HEK293 (cell line): Measurements from ENCODE around the gene SH3BP4.
A peak's percentile ranks its signal among the peaks of the same experiment; 100 is the strongest.

Experiments
- CTCF ChIA-PET: fragments of 350-600 bp; formaldehyde crosslinking; extraction: SDS; loops from one replicate; lab custom pipeline; 2021; ENCODE audit warnings: antibody characterized with exemption; lab: Yijun Ruan, JAX
- POLR2A ChIA-PET: fragments of 300-600 bp; formaldehyde crosslinking; extraction: SDS; loops from one replicate; lab custom pipeline; 2020; ENCODE audit warnings: antibody characterized with exemption, inconsistent platforms; lab: Yijun Ruan, JAX
- H3K27ac ChIP-seq: fragments of 200-500 bp; sonication (Bioruptor generic); 2 replicates; pipeline ENCODE4 v1.5.1; 2014; ENCODE audit warnings: low read depth, low read length, control low read depth, inconsistent platforms; ENCODE audit errors: extremely low read depth
- H3K36me3 ChIP-seq, 2 experiments: fragments of 200-500 bp in 1 of 2; sonication (Bioruptor generic) in 1 of 2; 1 replicate in 1 of 2; 2 replicates in 1 of 2; pipeline ENCODE4 v1.5.1; 2014 to 2017; ENCODE audit warnings: inconsistent platforms in 2 of 2, low read length in 2 of 2; ENCODE audit not compliant: control insufficient read depth in 2 of 2, insufficient read depth in 1 of 2
- H3K4me1 ChIP-seq: fragments of 200-500 bp; sonication (Bioruptor generic); 2 replicates; pipeline ENCODE4 v1.5.1; 2014; ENCODE audit warnings: mild to moderate bottlenecking, low read length, inconsistent platforms; ENCODE audit not compliant: control insufficient read depth, insufficient read depth
- H3K4me3 ChIP-seq: 2 replicates; pipeline ENCODE4 v1.5.1; 2011; ENCODE audit warnings: low read depth, mild to moderate bottlenecking, control low read depth, low read length, moderate library complexity
- H3K9me3 ChIP-seq: fragments of 200-500 bp; sonication (Bioruptor generic); 2 replicates; pipeline ENCODE4 v1.5.1; 2014; ENCODE audit warnings: low read depth, low read length, inconsistent platforms; ENCODE audit not compliant: control insufficient read depth, insufficient read depth
- GLIS1 ChIP-seq: fragments of 450-650 bp; formaldehyde crosslinking; IDR thresholded peaks from 2 replicates; pipeline ENCODE4 v1.5.1; 2016; ENCODE audit warnings: missing biosample characterization, missing genetic modification characterization
- PRDM1 ChIP-seq: fragments of 450-650 bp; formaldehyde crosslinking; IDR thresholded peaks from 2 replicates; pipeline ENCODE4; 2016; ENCODE audit warnings: missing biosample characterization, missing genetic modification characterization
- SALL2 ChIP-seq: fragments of 450-650 bp; formaldehyde crosslinking; IDR thresholded peaks from 2 replicates; pipeline ENCODE4 v1.5.0; 2017; ENCODE audit warnings: missing biosample characterization, mild to moderate bottlenecking, missing genetic modification characterization, borderline replicate concordance
- SETDB1 ChIP-seq: IDR thresholded peaks from one replicate; pipeline ENCODE4 v1.6.1; 2017; ENCODE audit warnings: mild to moderate bottlenecking, low read length, moderate library complexity, mixed read lengths; ENCODE audit not compliant: insufficient read length
- TCF7L2 ChIP-seq: IDR thresholded peaks from 2 replicates; pipeline ENCODE4 v1.6.1; 2011; ENCODE audit warnings: low read depth, mild to moderate bottlenecking, inconsistent platforms, low read length, moderate library complexity, borderline replicate concordance
- TSHZ1 ChIP-seq: fragments of 450-650 bp; formaldehyde crosslinking; IDR thresholded peaks from 2 replicates; pipeline ENCODE4 v1.5.1; 2016; ENCODE audit warnings: missing biosample characterization, missing genetic modification characterization, borderline replicate concordance
- WT1 ChIP-seq: fragments of 450-650 bp; formaldehyde crosslinking; IDR thresholded peaks from 2 replicates; pipeline ENCODE4 v1.5.1; 2016; ENCODE audit warnings: missing biosample characterization, missing genetic modification characterization
- ZBTB8A ChIP-seq: fragments of 450-650 bp; formaldehyde crosslinking; IDR thresholded peaks from 2 replicates; pipeline ENCODE4 v1.5.1; 2016; ENCODE audit warnings: missing biosample characterization, missing genetic modification characterization
- ZFP3 ChIP-seq: fragments of 450-650 bp; formaldehyde crosslinking; IDR thresholded peaks from 2 replicates; pipeline ENCODE4 v1.5.1; 2016; ENCODE audit warnings: low read depth, missing biosample characterization, missing genetic modification characterization
- ZNF175 ChIP-seq: fragments of 450-650 bp; formaldehyde crosslinking; IDR thresholded peaks from 2 replicates; pipeline ENCODE4 v1.5.1; 2016; ENCODE audit warnings: missing biosample characterization, missing genetic modification characterization
- ZNF23 ChIP-seq: fragments of 450-650 bp; formaldehyde crosslinking; IDR thresholded peaks from 2 replicates; pipeline ENCODE4 v1.5.1; 2016; ENCODE audit warnings: missing biosample characterization, missing genetic modification characterization, borderline replicate concordance
- ZNF433 ChIP-seq: fragments of 450-650 bp; formaldehyde crosslinking; IDR thresholded peaks from 2 replicates; pipeline ENCODE4 v1.5.1; 2016; ENCODE audit warnings: missing biosample characterization, missing genetic modification characterization, low read depth
- ZNF48 ChIP-seq: fragments of 450-650 bp; formaldehyde crosslinking; IDR thresholded peaks from 2 replicates; pipeline ENCODE4 v1.5.1; 2016; ENCODE audit warnings: missing biosample characterization, missing genetic modification characterization
- ZNF514 ChIP-seq: fragments of 450-650 bp; formaldehyde crosslinking; IDR thresholded peaks from 2 replicates; pipeline ENCODE4 v1.5.1; 2016; ENCODE audit warnings: missing biosample characterization, missing genetic modification characterization
- ZNF530 ChIP-seq: fragments of 450-650 bp; formaldehyde crosslinking; IDR thresholded peaks from 2 replicates; pipeline ENCODE4 v1.5.1; 2016; ENCODE audit warnings: low read depth, missing biosample characterization, missing genetic modification characterization
- ZNF660 ChIP-seq: fragments of 450-650 bp; IDR thresholded peaks from 2 replicates; pipeline ENCODE4 v1.5.1; 2018; ENCODE audit warnings: missing biosample characterization, mild to moderate bottlenecking, missing genetic modification characterization
- ZSCAN18 ChIP-seq: fragments of 450-650 bp; formaldehyde crosslinking; IDR thresholded peaks from 2 replicates; pipeline ENCODE4 v1.5.1; 2016; ENCODE audit warnings: missing biosample characterization, missing genetic modification characterization
- TF ChIP-seq, protein P1 (sequence below): fragments of 450-650 bp; formaldehyde crosslinking; IDR thresholded peaks from 2 replicates; pipeline ENCODE4 v1.5.1; 2016; ENCODE audit warnings: missing biosample characterization, missing genetic modification characterization
- TF ChIP-seq, protein P2 (sequence below): IDR thresholded peaks from 2 replicates; pipeline ENCODE4 v1.6.1; 2011; ENCODE audit warnings: mild to moderate bottlenecking, low read depth, low read length, borderline replicate concordance
- TF ChIP-seq, protein P3 (sequence below): fragments of 450-650 bp; formaldehyde crosslinking; IDR thresholded peaks from 2 replicates; pipeline ENCODE4 v1.5.1; 2017; ENCODE audit warnings: missing biosample characterization, missing genetic modification characterization

Gene SH3BP4

DNA sequence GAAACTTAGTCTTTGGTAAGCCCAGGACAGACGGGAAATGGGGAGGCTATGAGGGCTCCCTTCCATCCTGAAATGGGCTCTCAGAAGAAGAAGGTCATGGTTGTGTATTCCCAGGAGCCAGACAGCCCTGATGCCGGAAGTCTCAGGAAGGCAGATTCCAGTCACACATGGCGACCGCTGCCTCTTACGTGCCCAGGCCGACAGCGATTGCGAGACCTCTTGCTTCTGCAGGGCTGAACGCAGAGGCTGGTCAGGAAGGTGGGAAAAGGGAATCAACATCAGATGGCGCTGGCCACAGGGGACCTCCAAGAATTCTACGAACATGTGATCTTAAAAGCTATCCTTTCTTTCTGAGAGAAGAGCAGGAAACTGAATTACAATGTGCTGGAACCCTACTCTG is 22.8 kb upstream of the SH3BP4 start:
- Histone ChIP-seq H3K36me3 (no peaks in the 10 kb centered on the region), H3K4me1 (no peaks in the 10 kb centered on the region), H3K9me3 (no peaks in the 10 kb centered on the region), H3K27ac (no peak overlapping the region), H3K4me3 (no peak overlapping the region)
- CTCF ChIA-PET = interaction anchor here (0.6 kb wide), 1 partner anchor 1567 kb away, joined by 4 read pairs; no protein-coding TSS in a partner anchor
- POLR2A ChIA-PET = no interaction called here
- TF ChIP-seq, protein P1, sequence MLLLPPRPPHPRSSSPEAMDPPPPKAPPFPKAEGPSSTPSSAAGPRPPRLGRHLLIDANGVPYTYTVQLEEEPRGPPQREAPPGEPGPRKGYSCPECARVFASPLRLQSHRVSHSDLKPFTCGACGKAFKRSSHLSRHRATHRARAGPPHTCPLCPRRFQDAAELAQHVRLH (tag by site-specific recombination) = no peak
- TF ChIP-seq WT1 (tag by site-specific recombination) = no peak

DNA sequence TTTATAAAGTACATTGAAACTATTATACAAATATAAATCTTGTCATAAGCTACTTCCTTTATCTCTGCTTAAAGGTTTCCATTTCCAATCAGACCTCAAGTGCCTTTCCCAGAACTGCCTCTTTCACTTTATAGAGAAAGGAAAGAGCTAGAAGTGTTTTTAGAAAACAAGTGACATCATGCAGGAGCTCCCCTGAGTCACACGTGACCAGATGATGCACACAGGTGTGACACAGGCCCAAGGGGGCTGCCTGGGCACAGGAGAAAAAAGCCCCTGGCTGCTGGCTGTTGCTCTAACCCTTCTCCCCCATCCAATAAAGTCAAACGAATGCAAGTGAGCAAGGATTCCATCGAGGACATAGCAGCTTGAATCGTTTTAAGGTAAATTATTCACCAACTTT is 21.4 kb upstream of the SH3BP4 start:
- no peak for TF ChIP-seq TSHZ1 (tag by site-specific recombination)
- no peak overlapping the region for H3K27ac ChIP-seq
- no peak overlapping the region for H3K4me3 ChIP-seq
- no peaks in the 10 kb centered on the region for H3K36me3 ChIP-seq
- no peaks in the 10 kb centered on the region for H3K9me3 ChIP-seq
- POLR2A ChIA-PET = no interaction called here
- H3K4me1 ChIP-seq = no peaks in the 10 kb centered on the region
- CTCF ChIA-PET = interaction anchor here (0.5 to 1.2 kb wide), 3 partner anchors 38 to 105 kb away, joined by 3 read pairs; no protein-coding TSS in a partner anchor

- H3K27ac ChIP-seq = no peak overlapping the region
- no peak overlapping the region for H3K4me3 ChIP-seq
- H3K4me1 ChIP-seq = no peaks in the 10 kb centered on the region
- POLR2A ChIA-PET = no interaction called here
- TF ChIP-seq ZNF660 (tag by site-specific recombination) (no peak), PRDM1 (tag by site-specific recombination) (0 out of 2 replicates have a peak, but pooled peaks have one; percentile 8)
- CTCF ChIA-PET = no interaction called here
- H3K36me3 ChIP-seq = no peaks in the 10 kb centered on the region
- no peaks in the 10 kb centered on the region for H3K9me3 ChIP-seq
These were observed 20.4 kb upstream of the SH3BP4 start for GRCh38 chr2:234931371-234931770.

GRCh38 chr2:234932591-234933168 is 19.1 kb upstream of the SH3BP4 start:
- no peak overlapping the region for H3K27ac ChIP-seq
- POLR2A ChIA-PET = no interaction called here
- no peaks in the 10 kb centered on the region for H3K4me1 ChIP-seq
- H3K36me3 ChIP-seq = no peaks in the 10 kb centered on the region
- H3K4me3 ChIP-seq = no peak overlapping the region
- no peaks in the 10 kb centered on the region for H3K9me3 ChIP-seq
- CTCF ChIA-PET = no interaction called here
- TF ChIP-seq ZNF433 (no peak), ZNF530 (tag by site-specific recombination) (no peak), ZBTB8A (tag by site-specific recombination) (no peak), ZNF514 (tag by site-specific recombination) (no peak), ZFP3 (no peak), SALL2 (tag by site-specific recombination) (no peak), SETDB1 (no peak), ZNF23 (no peak), ZNF660 (tag by site-specific recombination) (no peak), TCF7L2 (no peak), ZNF48 (tag by site-specific recombination) (no peak), ZSCAN18 (no peak), ZNF175 (no peak), GLIS1 (tag by site-specific recombination) (no peak)
- TF ChIP-seq, protein P2, sequence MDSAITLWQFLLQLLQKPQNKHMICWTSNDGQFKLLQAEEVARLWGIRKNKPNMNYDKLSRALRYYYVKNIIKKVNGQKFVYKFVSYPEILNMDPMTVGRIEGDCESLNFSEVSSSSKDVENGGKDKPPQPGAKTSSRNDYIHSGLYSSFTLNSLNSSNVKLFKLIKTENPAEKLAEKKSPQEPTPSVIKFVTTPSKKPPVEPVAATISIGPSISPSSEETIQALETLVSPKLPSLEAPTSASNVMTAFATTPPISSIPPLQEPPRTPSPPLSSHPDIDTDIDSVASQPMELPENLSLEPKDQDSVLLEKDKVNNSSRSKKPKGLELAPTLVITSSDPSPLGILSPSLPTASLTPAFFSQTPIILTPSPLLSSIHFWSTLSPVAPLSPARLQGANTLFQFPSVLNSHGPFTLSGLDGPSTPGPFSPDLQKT = no peak
- TF ChIP-seq, protein P3, sequence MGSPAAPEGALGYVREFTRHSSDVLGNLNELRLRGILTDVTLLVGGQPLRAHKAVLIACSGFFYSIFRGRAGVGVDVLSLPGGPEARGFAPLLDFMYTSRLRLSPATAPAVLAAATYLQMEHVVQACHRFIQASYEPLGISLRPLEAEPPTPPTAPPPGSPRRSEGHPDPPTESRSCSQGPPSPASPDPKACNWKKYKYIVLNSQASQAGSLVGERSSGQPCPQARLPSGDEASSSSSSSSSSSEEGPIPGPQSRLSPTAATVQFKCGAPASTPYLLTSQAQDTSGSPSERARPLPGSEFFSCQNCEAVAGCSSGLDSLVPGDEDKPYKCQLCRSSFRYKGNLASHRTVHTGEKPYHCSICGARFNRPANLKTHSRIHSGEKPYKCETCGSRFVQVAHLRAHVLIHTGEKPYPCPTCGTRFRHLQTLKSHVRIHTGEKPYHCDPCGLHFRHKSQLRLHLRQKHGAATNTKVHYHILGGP (tag by site-specific recombination) = no peak
